Vagina (tissue), 2 donors: ENCODE results near the gene PRTG.

Source experiments
- CTCF ChIP-seq, 3 experiments: fragments of 450-650 bp in 2 of 3; fragments of 200-600 bp in 1 of 3; sonication (generic) in 1 of 3; IDR thresholded peaks; one replicate each; pipeline ENCODE4 v1.5.1; 2017 to 2019; ENCODE audit warnings: antibody characterized with exemption in 3 of 3, mild to moderate bottlenecking in 2 of 3, moderate library complexity in 2 of 3
- POLR2A ChIP-seq, 2 donors: fragments of 450-650 bp; IDR thresholded peaks; one replicate each; pipeline ENCODE4 v1.6.1; 2017; ENCODE audit warnings: antibody characterized with exemption in 2 of 2, mild to moderate bottlenecking in 2 of 2, moderate library complexity in 2 of 2
- POLR2AphosphoS5 ChIP-seq, 2 donors: sonication (generic); formaldehyde crosslinking; IDR thresholded peaks; one replicate each; pipeline ENCODE4 v1.9.0; 2017; ENCODE audit warnings: antibody characterized with exemption in 2 of 2, mild to moderate bottlenecking in 2 of 2, low read depth in 1 of 2; ENCODE audit not compliant: insufficient read depth in 1 of 2

- no peak for TF ChIP-seq POLR2A (IDR thresholded peaks at IDR 0.05)
- TF ChIP-seq CTCF (IDR thresholded peaks at IDR 0.05): no peak
- TF ChIP-seq POLR2AphosphoS5 (IDR thresholded peaks at IDR 0.05; ENCODE audit: insufficient read depth in 1 of 2, low read depth in 1 of 2): no peak
Measured at GRCh38 chr15:55658886-55659285, 84.1 kb downstream of the PRTG start.
